NCI-H345 (cell line): ENCODE measurements around the gene LRRC8D.

Experiments used
- DNase-seq: peaks from one replicate; lab custom pipeline; 2025; lab: John Stamatoyannopoulos, UW

Gene LRRC8D

GRCh38 chr1:89833183-89834082, 12.6 kb downstream of the LRRC8D start:
- no peak for DNase-seq

- DNase-seq, result no peak
These were observed 13.4 kb downstream of the LRRC8D start for GRCh38 chr1:89834083-89834704.

- DNase-seq, result no peak
These were observed 15.6 kb downstream of the LRRC8D start for GRCh38 chr1:89836252-89837035.

- no peak for DNase-seq
These were observed 16.2 kb downstream of the LRRC8D start for GRCh38 chr1:89837036-89837481.

- DNase-seq, result no peak
These were observed 16.7 kb downstream of the LRRC8D start for GRCh38 chr1:89837510-89837909.

GRCh38 chr1:89839516-89839915, 18.7 kb downstream of the LRRC8D start:
- no peak for DNase-seq

- no peak for DNase-seq
These were observed 20.7 kb downstream of the LRRC8D start for GRCh38 chr1:89841507-89841906.

GRCh38 chr1:89842567-89843272, 21.9 kb downstream of the LRRC8D start:
- DNase-seq, result no peak

GRCh38 chr1:89843273-89844130, 22.7 kb downstream of the LRRC8D start:
- DNase-seq, result peak; percentile 73

GRCh38 chr1:89844241-89844807, 23.5 kb downstream of the LRRC8D start:
- no peak for DNase-seq

- no peak for DNase-seq
These were observed 24.0 kb downstream of the LRRC8D start for GRCh38 chr1:89844860-89845259.

GRCh38 chr1:89847191-89847729, 26.4 kb downstream of the LRRC8D start:
- no peak for DNase-seq

- DNase-seq, result no peak
These were observed 30.1 kb downstream of the LRRC8D start for GRCh38 chr1:89850844-89851415.

GRCh38 chr1:89854140-89854539, 33.3 kb downstream of the LRRC8D start:
- no peak for DNase-seq

- DNase-seq, result no peak
These were observed 34.7 kb downstream of the LRRC8D start for GRCh38 chr1:89855413-89856123.

GRCh38 chr1:89863165-89863830, 42.5 kb downstream of the LRRC8D start:
- no peak for DNase-seq

- no peak for DNase-seq
These were observed 44.9 kb downstream of the LRRC8D start for GRCh38 chr1:89865498-89866382.

- DNase-seq, result no peak
These were observed 45.7 kb downstream of the LRRC8D start for GRCh38 chr1:89866568-89866967.
